Trophoblast cell (in vitro differentiated cells and primary cell): ENCODE data around the gene CETN1.

Experiments
- DNase-seq, 2 donors: peaks; one replicate each; pipeline ENCODE4 v3.0.0-alpha.2; 2016
- H2AFZ ChIP-seq: 2 replicates; pipeline ENCODE4 v1.6.1; 2013; ENCODE audit warnings: low read length, moderate library complexity, mild to moderate bottlenecking; ENCODE audit not compliant: insufficient read depth, poor library complexity
- H2AK5ac ChIP-seq: 2 replicates; pipeline ENCODE4 v1.6.1; 2013; ENCODE audit warnings: mild to moderate bottlenecking, low read length
- H2BK120ac ChIP-seq: 2 replicates; pipeline ENCODE4 v1.6.1; 2013; ENCODE audit warnings: low read length, mild to moderate bottlenecking, moderate library complexity; ENCODE audit not compliant: insufficient read depth, poor library complexity
- H2BK12ac ChIP-seq: 2 replicates; pipeline ENCODE4 v1.6.1; 2013; ENCODE audit warnings: mild to moderate bottlenecking, low read length, moderate library complexity
- H2BK5ac ChIP-seq: 2 replicates; pipeline ENCODE4 v1.6.1; 2013; ENCODE audit warnings: low read length, low read depth, moderate library complexity, mild to moderate bottlenecking; ENCODE audit not compliant: poor library complexity
- H3K14ac ChIP-seq: 2 replicates; pipeline ENCODE4 v1.6.1; 2013; ENCODE audit warnings: mild to moderate bottlenecking, low read length
- H3K18ac ChIP-seq: 2 replicates; pipeline ENCODE4 v1.6.1; 2013; ENCODE audit warnings: mild to moderate bottlenecking, low read length
- H3K23ac ChIP-seq: 2 replicates; pipeline ENCODE4 v1.6.1; 2013; ENCODE audit warnings: low read length
- H3K27ac ChIP-seq: 2 replicates; pipeline ENCODE4 v1.5.1; 2013; ENCODE audit warnings: low read depth, mild to moderate bottlenecking, inconsistent platforms, low read length, moderate library complexity
- H3K27me3 ChIP-seq: 2 replicates; pipeline ENCODE4 v1.6.1; 2013; ENCODE audit warnings: inconsistent platforms, mild to moderate bottlenecking, low read length, moderate library complexity; ENCODE audit not compliant: insufficient read depth
- H3K36me3 ChIP-seq, 2 experiments: 1 replicate in 1 of 2; 2 replicates in 1 of 2; pipeline ENCODE4 v1.6.1; 2013; ENCODE audit warnings: low read length in 2 of 2, mild to moderate bottlenecking in 2 of 2, moderate library complexity in 1 of 2; ENCODE audit not compliant: insufficient read depth in 2 of 2, control insufficient read depth in 1 of 2
- H3K4ac ChIP-seq: 2 replicates; pipeline ENCODE4 v1.6.1; 2013; ENCODE audit warnings: low read depth, mild to moderate bottlenecking, low read length, moderate library complexity
- H3K4me1 ChIP-seq, 2 experiments: 1 replicate in 1 of 2; 2 replicates in 1 of 2; pipeline ENCODE4 v1.6.1; 2013; ENCODE audit warnings: low read length in 2 of 2, mild to moderate bottlenecking in 2 of 2, moderate library complexity in 1 of 2; ENCODE audit not compliant: insufficient read depth in 2 of 2, control insufficient read depth in 1 of 2
- H3K4me2 ChIP-seq: 2 replicates; pipeline ENCODE4 v1.6.1; 2013; ENCODE audit warnings: inconsistent platforms, mild to moderate bottlenecking, low read length, moderate library complexity
- H3K4me3 ChIP-seq: 2 replicates; pipeline ENCODE4 v1.5.1; 2013; ENCODE audit warnings: mild to moderate bottlenecking, low read depth, low read length, inconsistent platforms
- H3K79me1 ChIP-seq: one replicate; pipeline ENCODE4 v1.6.1; 2013; ENCODE audit warnings: low read length
- H3K79me2 ChIP-seq: 2 replicates; pipeline ENCODE4 v1.6.1; 2013; ENCODE audit warnings: low read length, mild to moderate bottlenecking; ENCODE audit not compliant: control insufficient read depth, insufficient read depth, poor library complexity
- H3K9ac ChIP-seq: 2 replicates; pipeline ENCODE4 v1.6.1; 2013; ENCODE audit warnings: mild to moderate bottlenecking, low read length
- H3K9me3 ChIP-seq: 2 replicates; pipeline ENCODE4 v1.6.1; 2013; ENCODE audit warnings: low read depth, mild to moderate bottlenecking, control low read depth, inconsistent platforms, low read length; ENCODE audit not compliant: insufficient read depth
- H4K12ac ChIP-seq: 2 replicates; pipeline ENCODE4 v1.6.1; 2013; ENCODE audit warnings: low read depth, mild to moderate bottlenecking, low read length, moderate library complexity
- H4K8ac ChIP-seq: 2 replicates; pipeline ENCODE4 v1.6.1; 2013; ENCODE audit warnings: low read depth, mild to moderate bottlenecking, low read length, moderate library complexity
- H4K91ac ChIP-seq: one replicate; pipeline ENCODE4 v1.6.1; 2013; ENCODE audit warnings: low read depth, mild to moderate bottlenecking, low read length, moderate library complexity

Gene CETN1

GRCh38 chr18:631560-631959 is 51.4 kb downstream of the CETN1 start:
- H2BK5ac ChIP-seq, result no peak overlapping the region
- no peak overlapping the region for H3K9ac ChIP-seq
- no peak overlapping the region for H4K8ac ChIP-seq
- no peak overlapping the region for H3K14ac ChIP-seq
- H2AK5ac ChIP-seq, result no peak overlapping the region
- H2BK12ac ChIP-seq, result no peak overlapping the region
- H3K79me2 ChIP-seq, result no peaks in the 10 kb centered on the region
- no peak overlapping the region for H4K91ac ChIP-seq
- H3K4me3 ChIP-seq, result no peak overlapping the region
- H3K79me1 ChIP-seq, result no peaks in the 10 kb centered on the region
- no peak overlapping the region for H3K4ac ChIP-seq
- H4K12ac ChIP-seq, result no peak overlapping the region
- H3K4me1 ChIP-seq, result peaks cover 0 to 2% of the 10 kb centered on the region in 2 experiments
- no peak overlapping the region for H3K18ac ChIP-seq
- H2BK120ac ChIP-seq, result no peak overlapping the region
- no peaks in the 10 kb centered on the region for H3K27me3 ChIP-seq
- no peak overlapping the region for H3K23ac ChIP-seq
- no peaks in the 10 kb centered on the region for H3K9me3 ChIP-seq
- H3K36me3 ChIP-seq, result no peaks in the 10 kb centered on the region
- H2AFZ ChIP-seq, result no peak overlapping the region
- no peak for DNase-seq
- H3K4me2 ChIP-seq, result no peak overlapping the region
- H3K27ac ChIP-seq, result no peak overlapping the region
